ENCODE data around the gene NAA11. TPM values are rescaled to one million over a fixed set of nuclear protein-coding genes. Genes with fewer than 3 reads are reported as not detected.

Gene NAA11
- total RNA-seq, 1 experiment from 2014 or later: not detected

- H4K91ac ChIP-seq (ENCODE audit: insufficient read length, low read depth, low read length): no peak overlapping the region
- no peak overlapping the region for H2BK12ac ChIP-seq (ENCODE audit: insufficient read length, low read depth, low read length)
- H2BK20ac ChIP-seq (ENCODE audit: low read depth, low read length, poor library complexity, severe bottlenecking): no peak overlapping the region
- no peaks in the 10 kb centered on the region for H3K27me3 Mint-ChIP-seq (ENCODE audit: low read depth)
- peaks cover 3% of the 10 kb centered on the region; the same call in 1 of the 2 replicates for H3K4me1 ChIP-seq (ENCODE audit: insufficient read depth, low read length)
- no peak overlapping the region for H2BK15ac ChIP-seq (ENCODE audit: low read depth, low read length)
- H3K4ac ChIP-seq (ENCODE audit: low read depth, low read length): no peak overlapping the region
- no peak overlapping the region for H2AFZ ChIP-seq (ENCODE audit: low read length)
- H3K4me3 Mint-ChIP-seq: no peak overlapping the region
- WGBS (ENCODE audit: extremely low coverage, insufficient read length, low lambda C conversion rate): no CpG with 5 or more reads among the region's 4 CpGs
- no peak overlapping the region for H2BK5ac ChIP-seq (ENCODE audit: insufficient read length, low read length)
- no peak overlapping the region for H3K56ac ChIP-seq (ENCODE audit: insufficient read length, low read depth, low read length)
- no peak overlapping the region for H2AK5ac ChIP-seq (ENCODE audit: insufficient read length, low read length)
- H3K23ac ChIP-seq (ENCODE audit: insufficient read length, low read depth, low read length): no peak overlapping the region
- H3K9me3 Mint-ChIP-seq: no peaks in the 10 kb centered on the region
- no peak overlapping the region for H3K9ac ChIP-seq (ENCODE audit: extremely low read depth, insufficient read length, low read length)
- no peak overlapping the region for H3K14ac ChIP-seq (ENCODE audit: insufficient read depth, low read length)
- H3K23me2 ChIP-seq (ENCODE audit: insufficient read length, low read depth, low read length, poor library complexity, severe bottlenecking): no peaks in the 10 kb centered on the region
- H3K27ac ChIP-seq (ENCODE audit: insufficient read length, low read depth, low read length): no peak overlapping the region
- H4K8ac ChIP-seq (replicated peaks; ENCODE audit: insufficient read length, low read depth, low read length): no peak overlapping the region
- H3K79me2 ChIP-seq (ENCODE audit: insufficient read depth, low read length): no peaks in the 10 kb centered on the region
- no peaks in the 10 kb centered on the region for H4K20me1 ChIP-seq (ENCODE audit: control insufficient read depth, insufficient read depth, insufficient read length)
- TF ChIP-seq CTCF (conservative IDR thresholded peaks at IDR 0.05): no peak
- no peak overlapping the region for H3K27ac Mint-ChIP-seq
- H3K36me3 Mint-ChIP-seq (ENCODE audit: insufficient read depth in 1 of 3, low read depth in 3 of 3): no peaks in the 10 kb centered on the region
- no peaks in the 10 kb centered on the region for H3K9me3 ChIP-seq (ENCODE audit: control insufficient read depth, low read depth, low read length)
- H3T11ph ChIP-seq (ENCODE audit: low read length): no peak overlapping the region
- no peak overlapping the region for H2BK120ac ChIP-seq (ENCODE audit: low read depth, low read length, poor library complexity, severe bottlenecking)
- H4K5ac ChIP-seq (ENCODE audit: insufficient read length, low read depth, low read length): no peak overlapping the region
- peaks cover 0 to 5% of the 10 kb centered on the region in 2 experiments; a peak in 1 of 4 replicates for H3K4me1 Mint-ChIP-seq
- no peaks in the 10 kb centered on the region for H3K27me3 ChIP-seq (ENCODE audit: insufficient read depth, low read length)
- H3K18ac ChIP-seq (ENCODE audit: insufficient read length, low read depth, low read length): no peak overlapping the region
- no peak for DNase-seq
- no peak overlapping the region for H3K4me2 ChIP-seq (ENCODE audit: insufficient read depth, insufficient read length, low read length)
- H3K79me1 ChIP-seq (ENCODE audit: insufficient read depth, low read depth, low read length, poor library complexity, severe bottlenecking): no peaks in the 10 kb centered on the region
Observed at GRCh38 chr4:79334341-79334740, 8.5 kb upstream of the NAA11 start.

All from H9 (cell line).